Activated CD4-positive, alpha-beta T cell treated with anti-CD3 and anti-CD28 coated beads, Interleukin-2, amount 50 U/mL, for 24 hours (primary cell): ENCODE results near the gene POLE4.

ENCODE experiments used
- DNase-seq, 2 donors: peaks; one replicate each; pipeline ENCODE4 v3.0.0-alpha.2; 2020; ENCODE audit warnings: low read depth in 1 of 2, low spot score in 1 of 2

The POLE4 gene, protein sequence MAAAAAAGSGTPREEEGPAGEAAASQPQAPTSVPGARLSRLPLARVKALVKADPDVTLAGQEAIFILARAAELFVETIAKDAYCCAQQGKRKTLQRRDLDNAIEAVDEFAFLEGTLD

DNA sequence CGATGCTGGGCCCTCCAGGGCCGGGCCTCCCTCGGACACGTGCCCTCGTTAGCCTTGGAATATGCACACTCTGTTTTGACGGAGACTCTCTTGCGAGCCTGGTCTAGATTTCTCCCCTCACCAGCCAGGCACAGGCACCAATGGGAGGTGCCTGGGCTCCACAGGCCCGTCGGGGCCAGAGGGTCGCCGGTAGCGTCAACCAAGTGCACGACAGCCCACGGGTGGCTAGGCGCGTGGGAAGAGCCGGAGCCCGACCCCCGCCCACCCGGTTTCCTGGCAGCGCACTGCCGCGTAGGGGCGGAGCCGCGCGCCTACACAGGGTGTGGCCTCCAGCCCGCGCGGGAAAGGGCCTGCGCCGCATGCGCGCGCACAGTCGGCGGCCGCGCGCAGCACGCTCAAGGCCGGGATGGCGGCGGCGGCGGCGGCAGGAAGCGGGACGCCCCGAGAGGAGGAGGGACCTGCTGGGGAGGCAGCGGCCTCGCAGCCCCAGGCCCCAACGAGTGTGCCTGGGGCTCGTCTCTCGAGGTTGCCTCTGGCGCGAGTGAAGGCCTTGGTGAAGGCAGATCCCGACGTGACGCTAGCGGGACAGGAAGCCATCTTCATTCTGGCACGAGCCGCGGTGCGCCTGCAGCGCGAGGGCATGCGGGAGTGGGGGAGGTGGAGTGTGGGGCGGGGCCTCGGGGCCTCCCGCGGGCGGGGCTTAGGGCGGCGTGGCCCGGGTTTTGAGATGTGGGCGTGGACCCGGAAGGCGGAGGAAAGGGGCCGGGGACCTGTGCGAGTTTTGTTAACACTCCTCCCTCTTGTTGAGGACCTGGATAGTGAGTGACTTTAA is at the start of gene POLE4:
Gene POLE4, plus strand, starts transcription at position 370 of the 832 bp plus-strand sequence. Its CDS starts 37 bp downstream, at position 407.
- DNase-seq = peak; percentile 91 to 92

DNA sequence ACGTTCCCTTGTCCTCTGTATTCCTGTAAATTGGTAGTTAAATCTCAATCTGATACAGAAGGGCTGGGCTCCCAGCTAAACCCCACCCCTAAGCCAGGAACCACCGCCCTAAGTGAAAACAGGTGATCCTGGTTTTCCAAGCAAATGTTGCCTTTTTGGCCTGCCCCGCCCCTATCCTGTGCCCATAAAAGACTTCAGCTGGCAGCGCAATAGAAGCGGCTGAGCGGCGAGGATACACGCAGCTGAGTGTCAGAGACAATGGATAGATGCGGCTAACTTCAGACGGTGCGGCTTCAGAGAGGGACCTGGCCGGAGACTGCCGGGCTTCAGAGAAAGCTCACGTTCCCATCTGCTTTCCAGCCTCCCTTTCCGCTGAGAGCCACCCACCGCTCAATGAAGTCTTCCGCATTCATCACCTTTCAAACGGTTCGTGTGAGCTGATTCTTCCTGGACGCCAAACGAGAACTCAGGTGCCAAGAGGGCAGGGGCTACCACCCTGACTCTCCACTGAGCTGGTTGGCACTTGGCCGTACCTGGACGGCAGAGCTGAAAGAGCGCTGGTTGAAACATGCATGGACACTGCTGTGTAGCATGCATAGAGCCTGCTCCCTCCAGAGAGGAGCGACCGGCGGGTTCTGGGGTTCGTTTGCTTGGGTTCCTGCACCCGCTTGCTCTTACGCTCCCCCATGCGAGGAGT is 49.5 kb upstream of the POLE4 start:
- DNase-seq = no peak

DNA sequence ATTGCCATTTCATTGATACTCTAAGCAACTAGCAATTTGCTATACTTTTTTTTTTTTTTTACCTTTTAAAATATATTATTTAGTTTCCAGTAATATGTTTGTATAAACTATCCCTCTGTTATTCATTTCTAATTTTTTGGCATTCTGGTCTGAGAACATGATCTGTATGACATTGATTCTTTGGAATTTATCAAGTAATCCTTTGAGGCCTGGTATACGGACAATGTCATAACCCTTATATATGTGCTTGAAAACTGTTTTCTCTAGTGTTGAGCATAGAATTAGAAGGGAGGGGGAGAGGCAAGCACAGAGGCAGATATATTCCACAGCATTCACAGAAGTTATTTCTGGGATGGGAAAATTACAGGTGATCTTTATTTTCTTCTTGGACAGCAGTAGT is 48.2 kb upstream of the POLE4 start:
- DNase-seq = no peak

DNA sequence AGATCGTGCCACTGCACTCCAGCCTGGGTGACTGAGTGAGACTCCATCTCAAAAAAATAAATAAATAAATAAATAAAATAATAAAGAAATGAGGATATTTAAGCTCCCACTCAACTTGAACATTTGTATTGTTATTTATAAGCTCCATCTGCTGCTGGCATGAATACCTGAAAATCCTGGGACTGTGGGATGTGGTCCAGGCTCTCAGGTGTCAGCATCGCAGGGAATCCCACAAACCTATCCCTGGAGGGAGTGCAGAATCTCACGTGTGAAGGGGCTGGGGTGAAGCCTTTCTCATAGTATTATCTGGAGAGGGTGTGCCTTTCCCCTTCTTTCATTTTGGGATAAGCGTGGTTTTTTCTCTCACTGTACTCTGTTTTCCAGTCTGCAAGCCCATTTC is 47.4 kb upstream of the POLE4 start:
- no peak for DNase-seq

DNA sequence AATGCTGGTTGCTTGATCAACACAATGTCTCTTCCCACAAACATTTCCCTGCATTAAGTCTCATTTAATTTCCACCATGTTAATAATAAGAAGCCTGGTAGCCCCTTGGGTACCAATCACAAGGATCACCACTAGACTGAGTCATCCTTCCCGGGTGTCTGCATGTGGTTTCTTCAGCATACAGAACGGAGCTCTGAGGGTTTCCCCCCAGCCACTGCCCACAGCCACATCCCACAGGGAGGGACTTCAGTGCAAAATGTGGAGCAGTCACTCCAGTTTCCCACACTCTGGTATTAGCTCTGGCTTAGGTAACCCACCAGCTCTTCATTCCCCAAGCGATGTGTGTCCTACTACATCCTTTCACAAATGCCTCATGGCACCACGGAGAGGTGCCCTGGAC is 42.7 kb upstream of the POLE4 start:
- no peak for DNase-seq

DNA sequence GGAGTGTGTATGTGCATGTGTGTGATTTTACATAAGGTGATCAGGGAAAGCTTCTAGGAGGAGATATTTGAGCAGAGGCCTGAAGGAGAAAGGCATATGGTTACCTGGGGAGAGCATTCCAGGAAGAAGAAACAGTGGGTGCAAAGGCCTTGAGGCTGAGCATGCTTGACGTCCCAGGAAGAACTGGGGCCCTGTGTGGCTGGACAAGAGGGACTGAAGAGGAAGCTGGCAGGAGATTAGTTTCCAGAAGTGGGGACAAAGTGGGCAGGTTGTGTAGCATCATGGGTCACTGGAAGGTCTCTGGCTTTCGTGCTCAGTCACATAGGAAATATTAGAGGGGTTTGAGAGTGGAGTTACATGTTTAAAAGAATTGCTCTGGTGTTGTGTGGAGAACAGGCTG is 42.0 kb upstream of the POLE4 start:
- no peak for DNase-seq

DNA sequence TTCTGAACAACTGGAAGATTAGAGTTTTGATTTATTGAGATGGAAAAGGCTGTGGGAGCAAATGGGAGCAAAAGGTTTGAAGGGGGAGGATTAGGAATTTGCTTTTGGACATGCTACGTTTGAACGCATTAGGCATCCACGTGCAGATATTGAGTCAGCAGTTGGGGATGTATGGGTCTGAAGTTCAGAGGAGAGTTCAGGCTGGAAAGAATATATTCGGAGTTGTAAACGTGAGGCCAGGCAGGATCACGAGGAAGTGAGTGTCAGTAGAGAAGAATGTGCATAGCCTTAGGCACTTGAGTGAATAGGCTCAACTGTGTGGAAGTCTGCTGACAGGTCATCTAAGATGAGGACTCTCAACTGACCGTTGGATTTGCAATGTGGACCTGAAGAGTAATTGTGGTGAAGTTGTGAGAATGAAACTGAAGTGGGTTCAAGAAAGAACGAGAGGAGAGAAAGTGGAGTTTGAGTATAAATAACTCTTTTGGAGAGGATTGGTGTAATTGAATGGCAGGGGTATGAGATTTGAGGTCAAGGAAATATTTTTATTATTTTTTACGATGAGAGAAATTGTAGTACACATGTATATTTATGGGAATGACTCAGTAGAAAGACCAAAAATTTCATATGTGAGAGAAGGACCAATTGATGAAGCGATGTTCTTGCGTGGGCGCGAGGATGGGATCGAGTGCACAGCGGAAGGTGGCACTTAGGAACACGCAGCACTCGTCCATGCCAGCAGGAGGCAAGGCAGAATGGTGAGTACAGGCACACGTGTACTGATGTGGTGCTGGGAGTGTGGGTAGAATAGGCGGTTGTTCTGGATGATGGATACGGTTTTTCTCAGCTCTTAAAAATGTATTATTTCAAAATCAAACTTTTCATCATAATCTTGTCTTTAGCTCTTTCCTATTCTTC is 40.5 kb upstream of the POLE4 start:
- DNase-seq = no peak

DNA sequence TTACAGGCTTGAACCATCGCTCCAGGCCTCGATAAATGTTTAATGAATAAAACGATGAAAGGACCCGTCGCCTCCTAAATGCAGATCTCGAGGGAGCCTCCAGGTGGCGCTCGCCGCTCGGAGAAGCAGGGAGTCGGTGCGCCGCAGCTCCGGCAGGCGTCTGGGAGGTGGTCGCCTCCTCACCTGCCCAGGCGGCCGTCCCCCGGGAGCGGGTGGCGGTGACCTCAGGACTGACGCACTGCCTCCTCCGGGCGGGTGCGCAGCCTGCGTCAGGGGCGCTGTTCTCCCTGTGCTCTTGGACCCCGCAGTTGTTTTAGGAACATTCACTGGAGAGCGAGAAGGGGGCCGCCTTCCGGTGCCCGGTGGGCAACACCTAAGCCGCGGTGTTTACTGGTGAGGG is 38.6 kb upstream of the POLE4 start:
- peak; percentile 52 to 55 for DNase-seq

DNA sequence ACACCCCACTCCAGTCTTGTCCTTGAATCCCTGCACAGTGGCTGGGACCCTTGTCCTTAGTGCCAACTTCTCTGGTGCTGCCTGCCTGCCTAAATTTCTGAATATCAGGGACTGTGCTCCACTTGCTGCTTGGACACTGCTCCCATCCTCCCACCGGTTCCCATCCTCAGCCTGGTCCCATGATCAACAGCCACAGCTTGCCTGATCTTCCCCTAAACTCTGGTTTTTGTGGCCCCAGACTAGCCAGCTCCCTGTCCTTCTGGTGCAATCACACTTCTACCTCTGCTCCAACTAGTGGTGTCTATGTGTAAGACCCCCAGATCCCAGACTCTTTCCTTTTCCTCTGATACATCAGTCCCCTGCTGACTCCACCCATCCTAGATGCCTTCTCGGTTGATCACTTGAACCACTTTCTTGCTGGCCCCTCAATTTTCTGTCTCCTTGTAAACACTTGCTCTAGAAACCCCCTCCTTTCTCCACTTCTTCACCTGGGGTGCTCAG is 37.2 kb upstream of the POLE4 start:
- DNase-seq = no peak

DNA sequence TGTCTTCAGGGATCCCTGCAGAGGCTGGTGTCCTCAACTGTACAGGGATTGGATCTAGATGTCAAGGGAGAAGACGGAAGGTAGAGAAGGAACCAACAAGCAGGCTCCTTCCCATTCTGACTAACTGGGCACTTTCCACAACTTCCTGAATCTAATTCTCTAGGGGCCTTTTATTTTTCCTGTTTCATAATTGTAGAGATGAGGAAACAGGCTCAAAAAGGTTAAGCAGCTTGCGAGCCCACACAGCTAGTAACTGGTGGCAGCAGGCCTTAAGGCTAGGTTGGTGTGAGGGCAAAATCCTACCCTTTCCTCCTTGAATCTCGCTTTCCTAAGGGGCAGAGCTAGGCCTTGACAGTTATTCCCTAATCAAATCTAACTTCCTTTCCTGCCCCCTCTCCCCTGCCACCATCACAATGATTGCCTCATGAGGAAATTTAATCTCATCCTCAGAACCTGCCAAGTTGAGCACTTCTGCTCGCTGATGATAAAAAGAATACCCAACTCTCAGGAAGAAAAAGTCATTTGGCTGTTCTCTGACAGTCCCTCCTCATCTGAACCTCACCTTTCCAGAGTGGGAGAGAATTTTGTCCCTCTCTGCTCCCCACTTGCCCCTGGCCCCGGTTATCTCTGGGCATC is 35.7 kb upstream of the POLE4 start:
- no peak for DNase-seq

DNA sequence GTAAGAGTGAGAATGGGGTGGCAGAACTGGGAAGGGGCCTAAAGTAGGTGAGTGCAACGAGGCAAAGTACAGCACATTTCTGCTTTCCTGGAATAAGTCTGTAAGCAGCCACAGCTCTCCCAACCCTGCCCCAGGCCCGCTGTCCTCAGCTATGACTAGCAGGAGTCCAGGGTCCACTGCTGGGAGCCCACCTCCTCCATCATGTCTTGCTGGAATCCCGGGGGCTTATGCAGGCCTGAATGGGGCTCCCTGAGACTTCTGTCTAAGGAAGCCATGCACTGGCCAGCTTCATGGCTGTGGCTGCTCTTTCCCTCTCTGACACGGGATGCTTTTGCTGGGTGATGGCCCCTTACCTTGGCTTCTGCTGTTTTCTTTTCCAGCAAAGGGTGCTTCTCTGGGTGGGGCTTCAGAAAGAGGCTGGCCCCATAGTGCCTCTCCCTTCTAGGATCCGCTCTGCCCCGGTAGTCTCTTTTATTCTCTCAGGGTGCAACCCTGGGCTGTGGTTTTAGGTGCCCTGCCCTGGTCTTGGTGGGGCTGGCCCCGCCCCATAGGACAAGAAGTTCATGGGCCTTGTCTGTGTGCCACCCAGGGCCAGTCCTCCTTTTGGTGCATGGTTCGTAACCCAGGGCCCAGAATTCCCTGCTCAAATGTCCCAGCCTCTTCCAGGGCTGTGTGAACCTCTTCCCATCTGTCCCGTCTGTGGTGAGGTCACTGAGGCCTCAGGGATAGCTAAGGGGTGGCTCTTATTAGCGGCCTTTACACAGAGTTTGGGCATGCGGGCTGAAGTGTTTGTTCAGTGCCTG is 33.8 kb upstream of the POLE4 start:
- no peak for DNase-seq

DNA sequence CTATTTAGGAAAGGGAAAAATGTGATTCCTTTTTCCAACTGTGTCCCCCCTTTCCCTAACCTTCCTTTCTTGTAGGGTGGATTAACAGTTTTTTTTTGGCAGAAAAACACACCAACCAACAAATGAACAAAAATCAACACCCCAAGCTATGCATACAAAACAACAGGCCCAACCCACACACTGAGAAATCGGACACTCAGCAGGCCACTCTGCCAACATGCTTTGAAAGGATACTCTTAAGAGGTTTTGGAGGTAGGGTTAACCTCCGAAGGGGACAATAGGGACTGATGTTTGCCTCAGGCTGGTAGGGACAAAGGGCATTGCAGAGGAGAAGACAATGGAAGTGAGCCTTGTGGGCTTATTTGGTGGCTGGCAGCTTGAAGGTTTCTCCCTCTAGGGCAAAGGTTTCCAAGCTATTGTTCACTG is 33.1 kb upstream of the POLE4 start:
- no peak for DNase-seq

DNA sequence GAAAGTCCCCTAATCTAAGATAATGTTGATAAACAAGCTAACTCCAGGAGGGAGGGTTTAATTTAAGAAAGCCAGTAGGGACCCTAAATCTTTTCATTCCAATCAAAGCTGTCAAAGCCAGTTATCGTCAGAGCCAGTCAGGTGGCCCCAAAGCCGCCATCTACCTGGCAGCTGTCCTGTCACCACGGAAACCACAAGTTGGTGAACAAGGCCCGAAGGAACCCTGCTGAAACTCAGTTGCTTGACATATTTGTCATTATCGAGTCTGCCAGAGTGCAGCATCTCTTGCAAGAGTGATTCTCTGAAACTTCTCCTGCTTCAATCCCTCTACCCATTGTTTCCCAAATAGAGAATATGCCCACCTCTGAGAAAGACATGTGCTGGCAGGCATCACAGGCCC is 30.8 kb upstream of the POLE4 start:
- DNase-seq = no peak

DNA sequence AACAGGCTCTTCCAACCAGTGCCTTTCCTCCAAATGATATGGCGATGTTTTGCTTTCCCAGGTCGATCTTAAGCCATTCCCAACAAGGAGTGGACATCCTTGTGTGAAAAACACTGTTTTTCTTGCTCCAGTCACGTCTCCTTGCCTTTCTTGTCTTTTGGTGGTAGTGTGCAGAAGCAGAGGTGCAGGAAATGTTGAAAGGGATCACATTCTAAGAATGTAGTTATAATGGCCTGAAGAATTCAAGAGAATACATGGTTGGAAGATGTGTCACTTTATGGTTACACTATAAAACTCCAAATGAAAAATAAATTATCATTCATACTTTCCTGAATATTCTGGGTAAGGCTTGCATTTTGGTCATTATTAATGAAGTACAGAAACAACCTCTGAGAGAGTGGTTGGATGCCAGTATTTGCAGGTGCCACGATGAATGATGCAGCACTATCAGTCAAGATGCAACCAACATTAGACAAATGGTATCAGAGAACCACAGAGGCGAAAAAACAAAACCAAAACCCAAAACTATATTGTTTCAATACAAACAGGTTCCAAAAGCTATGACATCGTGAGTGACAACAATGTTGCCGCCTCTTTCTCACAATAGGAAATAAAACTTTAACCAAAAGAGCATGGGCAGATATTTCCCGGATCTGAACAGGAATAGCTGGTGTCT is 27.5 kb upstream of the POLE4 start:
- no peak for DNase-seq

DNA sequence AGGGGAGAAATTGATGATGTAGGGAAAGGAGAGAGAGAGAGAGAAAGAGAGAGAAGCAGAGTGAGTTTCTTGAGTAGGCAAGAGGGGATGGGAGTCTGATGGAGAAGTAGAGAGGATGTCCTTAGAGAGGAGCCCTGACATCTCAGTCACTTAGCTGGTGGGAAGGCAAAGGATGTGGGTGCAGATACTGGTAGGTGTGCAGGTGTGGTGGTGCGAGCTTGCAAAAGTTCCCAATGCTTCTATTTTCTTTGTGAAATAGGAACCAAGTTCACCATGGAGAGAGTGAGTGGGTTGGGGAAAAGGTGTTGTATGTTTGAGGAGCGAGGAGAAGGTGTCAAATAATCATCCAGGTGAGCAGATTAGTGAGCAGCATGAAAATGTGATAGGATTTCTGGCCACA is 26.5 kb upstream of the POLE4 start:
- no peak for DNase-seq

DNA sequence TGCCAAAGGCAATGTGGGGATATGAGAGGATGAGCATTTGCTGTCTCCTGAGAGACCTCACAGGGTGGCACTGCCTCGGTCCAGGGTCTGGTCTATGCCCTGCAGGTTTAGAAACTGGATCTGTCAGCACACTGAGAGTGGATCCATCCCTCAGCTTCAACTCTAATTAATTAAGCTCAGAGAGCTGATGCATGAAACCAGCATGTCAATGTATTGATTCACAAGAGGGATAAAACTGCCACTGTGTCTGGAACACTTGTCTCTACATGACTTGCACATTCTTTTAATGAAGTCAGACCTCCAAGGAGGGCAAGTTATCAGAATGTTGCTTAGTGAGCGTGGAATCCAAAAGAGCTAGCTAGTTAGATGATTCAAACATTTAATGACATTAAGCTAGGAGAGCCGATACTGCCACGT is 22.5 kb upstream of the POLE4 start:
- DNase-seq = no peak

DNA sequence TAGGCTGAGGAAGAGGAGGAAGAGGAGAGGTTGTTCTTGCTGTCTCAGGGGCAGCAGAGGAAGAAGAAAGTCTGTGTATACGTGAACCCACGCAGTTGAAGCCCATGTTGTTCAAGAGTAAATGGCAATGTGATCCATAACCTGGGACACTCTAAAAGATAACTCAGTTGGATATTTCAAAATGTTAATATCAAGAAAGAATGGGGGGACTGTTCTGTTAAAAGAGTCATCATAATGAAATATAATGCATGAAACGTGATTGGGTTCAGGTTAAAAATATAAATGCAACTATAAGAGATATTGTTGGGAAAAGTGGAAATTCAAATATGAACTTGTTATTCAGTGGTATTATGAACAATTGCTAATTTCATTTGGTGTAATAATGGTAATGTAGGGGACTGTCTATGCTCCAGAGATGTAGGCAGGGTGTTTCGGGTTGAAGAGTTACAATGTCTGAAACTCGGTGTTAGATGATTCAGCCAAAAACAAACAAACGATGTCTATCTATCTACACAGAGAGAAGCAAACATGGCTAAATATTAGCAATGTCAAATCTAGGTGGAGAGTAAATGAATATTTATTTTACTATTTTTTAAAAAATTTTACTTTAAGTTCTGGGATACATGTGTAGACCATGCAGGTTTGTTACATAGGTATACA is 21.1 kb upstream of the POLE4 start:
- no peak for DNase-seq

DNA sequence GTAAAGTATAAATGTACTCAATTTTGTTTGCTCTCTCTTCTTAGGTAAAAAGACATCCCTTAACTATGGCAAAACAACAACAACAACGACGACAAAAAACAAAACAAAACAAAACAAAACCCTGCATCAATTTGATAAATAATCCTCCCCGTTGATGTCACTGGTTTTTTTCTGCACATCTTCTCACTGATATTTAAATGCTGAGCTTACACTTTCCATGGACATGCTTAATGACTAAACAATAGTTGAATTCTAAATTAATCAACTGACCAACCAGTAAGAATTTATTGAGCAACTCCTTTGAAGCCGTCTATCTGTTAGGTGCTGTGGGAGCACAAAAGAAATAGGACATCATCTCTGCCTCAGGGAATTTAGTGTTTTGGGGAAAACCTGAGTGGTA is 20.2 kb upstream of the POLE4 start:
- no peak for DNase-seq
